ENCODE data around the gene AMER3. TPM values are rescaled to one million over a fixed set of nuclear protein-coding genes. Genes with fewer than 3 reads are reported as not detected.

Gene AMER3
- polyA plus RNA-seq, 4 donors = 0.03 to 0.07 (median 0.03) TPM

- no peak for DNase-seq (ENCODE audit: low read depth in 4 of 4, low spot score in 2 of 4)
These were observed 529 bp upstream of the AMER3 start for GRCh38 chr2:130754811-130755210.

GRCh38 chr2:130756053-130756873 is 923 bp downstream of the AMER3 start:
- DNase-seq (ENCODE audit: low read depth in 4 of 4, low spot score in 2 of 4) = peak in 3 of 4 donors; percentile 37 to 59 (median 40)

- DNase-seq (ENCODE audit: low read depth in 4 of 4, low spot score in 2 of 4) = no peak
These were observed 1.7 kb downstream of the AMER3 start for GRCh38 chr2:130756874-130757668.

GRCh38 chr2:130759906-130760753 is 4.8 kb downstream of the AMER3 start:
- no peak for DNase-seq (ENCODE audit: low read depth in 4 of 4, low spot score in 2 of 4)

- DNase-seq (ENCODE audit: low read depth in 4 of 4, low spot score in 2 of 4) = no peak
These were observed 5.7 kb downstream of the AMER3 start for GRCh38 chr2:130760754-130761751.

- DNase-seq (ENCODE audit: low read depth in 4 of 4, low spot score in 2 of 4) = no peak
These were observed 6.9 kb downstream of the AMER3 start for GRCh38 chr2:130762031-130762909.

GRCh38 chr2:130762910-130763385 is 7.6 kb downstream of the AMER3 start:
- no peak for DNase-seq (ENCODE audit: low read depth in 4 of 4, low spot score in 2 of 4)

- DNase-seq (ENCODE audit: low read depth in 4 of 4, low spot score in 2 of 4) = no peak
These were observed 8.1 kb downstream of the AMER3 start for GRCh38 chr2:130763405-130763804.

GRCh38 chr2:130764035-130764820 is 8.9 kb downstream of the AMER3 start:
- DNase-seq (ENCODE audit: low read depth in 4 of 4, low spot score in 2 of 4) = no peak

GRCh38 chr2:130764821-130765115 is 9.4 kb downstream of the AMER3 start:
- no peak for DNase-seq (ENCODE audit: low read depth in 4 of 4, low spot score in 2 of 4)

- DNase-seq (ENCODE audit: low read depth in 4 of 4, low spot score in 2 of 4) = no peak
These were observed 10.1 kb downstream of the AMER3 start for GRCh38 chr2:130765464-130765863.

GRCh38 chr2:130766037-130766436 is 10.7 kb downstream of the AMER3 start:
- no peak for DNase-seq (ENCODE audit: low read depth in 4 of 4, low spot score in 2 of 4)

- no peak for DNase-seq (ENCODE audit: low read depth in 4 of 4, low spot score in 2 of 4)
These were observed 11.5 kb downstream of the AMER3 start for GRCh38 chr2:130766711-130767407.

GRCh38 chr2:130767408-130767775 is 12.1 kb downstream of the AMER3 start:
- no peak for DNase-seq (ENCODE audit: low read depth in 4 of 4, low spot score in 2 of 4)

- DNase-seq (ENCODE audit: low read depth in 4 of 4, low spot score in 2 of 4) = no peak
These were observed 13.0 kb downstream of the AMER3 start for GRCh38 chr2:130768191-130768855.

- DNase-seq (ENCODE audit: low read depth in 4 of 4, low spot score in 2 of 4) = no peak
These were observed 14.1 kb downstream of the AMER3 start for GRCh38 chr2:130769343-130769907.

- DNase-seq (ENCODE audit: low read depth in 4 of 4, low spot score in 2 of 4) = no peak
These were observed 21.2 kb downstream of the AMER3 start for GRCh38 chr2:130776550-130776949.

Data from left renal cortex interstitium (tissue), 4 donors.